ENCODE data around the gene ENG.

GRCh38 chr9:127877566-127877998 lies 23.1 kb upstream of the ENG start, which contains the start of gene AK1:
- TF ChIP-seq POLR2AphosphoS5 (IDR thresholded peaks at IDR 0.05; ENCODE audit: low read depth) (peak; percentile 69), NANOG (IDR thresholded peaks at IDR 0.05; ENCODE audit: borderline replicate concordance) (no peak), CTCF (conservative IDR thresholded peaks at IDR 0.05; ENCODE audit: low read depth in 2 of 2) (no peak), EZH2 (IDR thresholded peaks at IDR 0.05; ENCODE audit: low read depth, unreplicated experiment) (no peak), JUNB (IDR thresholded peaks at IDR 0.05; ENCODE audit: unreplicated experiment) (no peak), REST (IDR thresholded peaks at IDR 0.05; ENCODE audit: unreplicated experiment) (no peak), EZH2phosphoT487 (IDR thresholded peaks at IDR 0.05; ENCODE audit: unreplicated experiment) (no peak)

All from GM23338 (cell line).